PC-9 (cell line): ENCODE measurements around the gene AFAP1L2. TPM values are rescaled to one million over a fixed set of nuclear protein-coding genes. Genes with fewer than 3 reads are reported as not detected.

Experiments used
- BruUV-seq: library from RNA; stranded (reverse); fragments of 400-500 nt; replicated peaks from 2 replicates; lab custom pipeline; 2021; lab: Mats Ljungman, UMichigan
- CTCF ChIA-PET: fragments of 300-600 bp; sonication (Branson Sonifier 250); formaldehyde crosslinking; loops from one replicate; lab custom pipeline; 2022; ENCODE audit warnings: antibody characterized with exemption; lab: Charles Lee
- POLR2A ChIA-PET: fragments of 300-600 bp; sonication (Branson Sonifier 250); formaldehyde crosslinking; loops from one replicate; lab custom pipeline; 2022; ENCODE audit warnings: antibody characterized with exemption; ENCODE audit not compliant: unreplicated experiment; lab: Charles Lee
- DNase-seq, 2 experiments: peaks; one replicate each; pipeline versions ENCODE4 v3.0.0 to v3.0.0-alpha.2; 2015 to 2022; ENCODE audit warnings: mixed read lengths in 1 of 2
- H2AFZ ChIP-seq: fragments of 200-600 bp; sonication (generic); 2 replicates; pipeline ENCODE4 v1.8.1; 2017; ENCODE audit warnings: antibody characterized with exemption
- H3F3A ChIP-seq: fragments of 200-600 bp; sonication (generic); 2 replicates; pipeline ENCODE4 v1.8.1; 2017; ENCODE audit warnings: antibody characterized with exemption, mild to moderate bottlenecking, low read depth; ENCODE audit not compliant: insufficient read depth
- H3K27ac ChIP-seq: fragments of 200-600 bp; sonication (generic); 2 replicates; pipeline ENCODE4 v1.6.1; 2016; ENCODE audit warnings: mixed run types
- H3K27me3 ChIP-seq: fragments of 200-600 bp; sonication (generic); 2 replicates; pipeline ENCODE4 v1.6.1; 2016; ENCODE audit warnings: low read depth, mixed run types; ENCODE audit not compliant: insufficient read depth
- H3K36me3 ChIP-seq: fragments of 200-600 bp; sonication (generic); 2 replicates; pipeline ENCODE4 v1.6.1; 2016; ENCODE audit warnings: low read depth, mixed run types
- H3K4me1 ChIP-seq: fragments of 200-600 bp; sonication (generic); replicated peaks from 2 replicates; pipeline ENCODE4 v1.6.1; 2016; ENCODE audit warnings: mixed run types; ENCODE audit not compliant: insufficient read depth
- H3K4me2 ChIP-seq: fragments of 200-600 bp; sonication (generic); 2 replicates; pipeline ENCODE4 v1.6.1; 2017; ENCODE audit warnings: mixed run types
- H3K4me3 ChIP-seq: fragments of 200-600 bp; sonication (generic); 2 replicates; pipeline ENCODE4 v1.6.1; 2016; ENCODE audit warnings: mixed run types
- H3K79me2 ChIP-seq: fragments of 200-600 bp; sonication (generic); 2 replicates; pipeline ENCODE4 v1.6.1; 2017; ENCODE audit warnings: low read depth, mixed run types
- H3K9me2 ChIP-seq: fragments of 200-600 bp; sonication (generic); 2 replicates; pipeline ENCODE4 v1.8.1; 2017; ENCODE audit warnings: mild to moderate bottlenecking; ENCODE audit not compliant: insufficient read depth
- H3K9me3 ChIP-seq: fragments of 200-600 bp; sonication (generic); 2 replicates; pipeline ENCODE4 v1.8.1; 2016; ENCODE audit warnings: low read depth; ENCODE audit not compliant: insufficient read depth
- H4K20me1 ChIP-seq: fragments of 200-600 bp; sonication (generic); 2 replicates; pipeline ENCODE4 v1.8.1; 2017; ENCODE audit not compliant: insufficient read depth
- EZH2 ChIP-seq: fragments of 200-600 bp; sonication (generic); IDR thresholded peaks from 2 replicates; pipeline ENCODE4 v1.8.0; 2017; ENCODE audit warnings: antibody characterized with exemption, low read depth
- intact Hi-C: fragments of 100-400 bp; cut with micrococcal nuclease; formaldehyde crosslinking; loops from one replicate; pipeline ENCODE4 v1.10.0; 2022; ENCODE audit not compliant: unreplicated experiment
- total RNA-seq: library from RNA; stranded (reverse); gene quantifications from 2 replicates; pipeline ENCODE4 v1.2.3, GENCODE V29; 2021
- TF ChIP-seq, protein P1 (sequence below): fragments of 200-600 bp; sonication (generic); conservative IDR thresholded peaks from 2 replicates; pipeline ENCODE4 v1.6.1; 2017; ENCODE audit warnings: mixed run types, antibody characterized with exemption, mild to moderate bottlenecking, moderate library complexity

AFAP1L2 gene
- total RNA-seq, 1 experiment from 2014 or later = 35.4 TPM

- CTCF ChIA-PET = no interaction called here
- intact Hi-C loops = no loop called here
- Histone ChIP-seq H3F3A (0 out of 2 replicates have a peak, but pooled peaks cover 4% of the 10 kb centered on the region), H3K27ac (no peak overlapping the region), H3K4me2 (no peak overlapping the region), H4K20me1 (peaks cover 3% of the 10 kb centered on the region; the same call in 1 of the 2 replicates), H3K4me3 (no peak overlapping the region), H3K9me3 (no peaks in the 10 kb centered on the region), H3K9me2 (no peaks in the 10 kb centered on the region), H3K4me1 (peaks cover 18% of the 10 kb centered on the region), H3K79me2 (no peaks in the 10 kb centered on the region), H3K27me3 (no peaks in the 10 kb centered on the region), H3K36me3 (no peaks in the 10 kb centered on the region), H2AFZ (no peak overlapping the region)
- no peak for TF ChIP-seq EZH2
- TF ChIP-seq, protein P1, sequence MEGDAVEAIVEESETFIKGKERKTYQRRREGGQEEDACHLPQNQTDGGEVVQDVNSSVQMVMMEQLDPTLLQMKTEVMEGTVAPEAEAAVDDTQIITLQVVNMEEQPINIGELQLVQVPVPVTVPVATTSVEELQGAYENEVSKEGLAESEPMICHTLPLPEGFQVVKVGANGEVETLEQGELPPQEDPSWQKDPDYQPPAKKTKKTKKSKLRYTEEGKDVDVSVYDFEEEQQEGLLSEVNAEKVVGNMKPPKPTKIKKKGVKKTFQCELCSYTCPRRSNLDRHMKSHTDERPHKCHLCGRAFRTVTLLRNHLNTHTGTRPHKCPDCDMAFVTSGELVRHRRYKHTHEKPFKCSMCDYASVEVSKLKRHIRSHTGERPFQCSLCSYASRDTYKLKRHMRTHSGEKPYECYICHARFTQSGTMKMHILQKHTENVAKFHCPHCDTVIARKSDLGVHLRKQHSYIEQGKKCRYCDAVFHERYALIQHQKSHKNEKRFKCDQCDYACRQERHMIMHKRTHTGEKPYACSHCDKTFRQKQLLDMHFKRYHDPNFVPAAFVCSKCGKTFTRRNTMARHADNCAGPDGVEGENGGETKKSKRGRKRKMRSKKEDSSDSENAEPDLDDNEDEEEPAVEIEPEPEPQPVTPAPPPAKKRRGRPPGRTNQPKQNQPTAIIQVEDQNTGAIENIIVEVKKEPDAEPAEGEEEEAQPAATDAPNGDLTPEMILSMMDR = no peak
- POLR2A ChIA-PET = no interaction called here
- DNase-seq = no peak
- no TSS peak for BruUV-seq
Observed at GRCh38 chr10:114359953-114360345, 44.4 kb downstream of the AFAP1L2 start.

DNA sequence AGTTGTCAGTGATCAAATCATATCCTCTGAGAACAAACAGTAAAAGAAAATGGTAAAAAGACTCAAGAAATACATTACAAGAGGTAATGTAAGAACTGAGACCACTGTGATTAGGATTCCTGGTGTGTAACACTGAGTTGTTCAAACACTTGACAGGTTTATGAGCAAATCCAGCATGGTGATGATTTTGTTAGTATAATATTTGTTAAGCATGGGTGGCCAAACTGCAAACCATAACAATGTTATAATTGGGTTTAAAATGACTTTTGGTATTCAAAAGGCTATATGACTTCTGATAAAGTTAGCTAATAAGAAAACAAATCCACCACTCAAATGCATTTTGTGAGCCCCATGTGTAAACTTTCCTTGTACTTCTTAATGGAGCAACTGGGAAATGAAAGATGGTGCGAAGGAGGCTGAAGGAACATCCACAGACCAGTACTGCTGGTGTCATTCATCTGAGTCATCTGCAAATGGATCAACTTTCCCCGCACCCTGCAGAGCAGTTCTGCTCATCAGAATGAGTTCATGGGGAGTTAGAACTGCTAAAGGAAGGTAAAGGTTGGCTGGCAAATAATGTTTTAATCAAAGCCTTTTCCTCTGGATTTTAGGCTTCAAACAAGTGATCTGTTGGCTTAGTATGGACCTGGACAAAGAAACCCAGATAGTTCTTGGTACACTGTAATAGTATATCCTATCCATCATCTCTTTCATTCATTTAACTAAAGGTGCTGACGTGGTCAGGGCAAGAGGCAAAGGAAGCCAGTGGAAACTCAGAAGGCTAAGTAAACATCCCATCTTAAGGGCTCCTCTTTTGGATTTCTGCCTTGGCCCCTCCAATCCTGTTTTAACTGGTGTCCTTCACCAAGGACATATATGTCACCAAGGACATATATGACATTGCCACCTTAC is 45.0 kb downstream of the AFAP1L2 start:
- Histone ChIP-seq H3K4me2 (no peak overlapping the region), H3K4me1 (peaks cover 18% of the 10 kb centered on the region)
- no TSS peak for BruUV-seq

DNA sequence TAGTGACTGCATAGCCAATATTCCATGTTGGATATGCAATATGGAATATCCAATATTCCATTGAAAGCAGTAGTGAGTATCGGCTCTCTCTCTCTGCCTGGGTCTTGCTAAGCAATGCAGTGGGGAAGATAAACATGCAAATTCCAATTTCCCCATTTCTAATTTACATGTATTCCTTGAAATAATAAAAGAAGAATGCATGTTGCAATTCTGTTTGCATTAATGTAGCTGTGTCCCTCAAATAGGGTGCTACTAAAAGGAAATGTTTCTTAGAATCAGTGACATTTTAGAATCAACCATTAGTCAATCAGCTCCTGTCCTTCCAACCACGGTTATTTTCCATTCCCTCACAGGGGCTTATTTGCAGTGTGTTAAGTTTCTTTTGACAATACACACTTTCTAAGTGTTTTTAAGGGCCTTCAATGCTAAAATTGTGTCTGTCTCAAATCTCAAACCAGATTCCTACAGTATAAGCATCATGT is 46.7 kb downstream of the AFAP1L2 start:
- H3F3A ChIP-seq = 0 out of 2 replicates have a peak, but pooled peaks cover 4% of the 10 kb centered on the region
- no peak overlapping the region for H3K27ac ChIP-seq
- no peak for DNase-seq
- H3K9me3 ChIP-seq = no peaks in the 10 kb centered on the region
- H3K9me2 ChIP-seq = no peaks in the 10 kb centered on the region
- H3K4me1 ChIP-seq = peaks cover 18% of the 10 kb centered on the region
- no peak overlapping the region for H3K4me3 ChIP-seq
- H4K20me1 ChIP-seq = peaks cover 3% of the 10 kb centered on the region; the same call in 1 of the 2 replicates
- intact Hi-C loops = no loop called here
- BruUV-seq = no TSS peak
- ChIA-PET POLR2A (interaction anchor here (0.6 kb wide), 2 partner anchors 46 to 85 kb away, joined by 3 to 6 read pairs; no protein-coding TSS in a partner anchor), CTCF (no interaction called here)
- no peaks in the 10 kb centered on the region for H3K36me3 ChIP-seq
- TF ChIP-seq EZH2 = no peak
- TF ChIP-seq, protein P1 = no peak
- H3K4me2 ChIP-seq = no peak overlapping the region
- H2AFZ ChIP-seq = no peak overlapping the region
- no peaks in the 10 kb centered on the region for H3K27me3 ChIP-seq
- H3K79me2 ChIP-seq = no peaks in the 10 kb centered on the region

More for the DNA sequence above, 45.0 kb downstream of the AFAP1L2 start:
- POLR2A ChIA-PET = no interaction called here
- no peaks in the 10 kb centered on the region for H3K9me3 ChIP-seq
- no peaks in the 10 kb centered on the region for H3K36me3 ChIP-seq
- 0 out of 2 replicates have a peak, but pooled peaks cover 4% of the 10 kb centered on the region for H3F3A ChIP-seq
- no peak for DNase-seq
- intact Hi-C loops = no loop called here
- H3K4me3 ChIP-seq = no peak overlapping the region
- peaks cover 3% of the 10 kb centered on the region; the same call in 1 of the 2 replicates for H4K20me1 ChIP-seq
- H3K27ac ChIP-seq = no peak overlapping the region
- H3K9me2 ChIP-seq = no peaks in the 10 kb centered on the region
- TF ChIP-seq EZH2 = no peak
- TF ChIP-seq, protein P1 = no peak
- no peak overlapping the region for H2AFZ ChIP-seq
- no peaks in the 10 kb centered on the region for H3K27me3 ChIP-seq
- no peaks in the 10 kb centered on the region for H3K79me2 ChIP-seq
- CTCF ChIA-PET = no interaction called here
